ENCODE data around the gene ATG9B. TPM values are rescaled to one million over a fixed set of nuclear protein-coding genes. Genes with fewer than 3 reads are reported as not detected.

The ATG9B gene
- total and polyA plus RNA-seq, 2 of the 13 experiments (the other 11 are each of a cell fraction or from before 2014, with no cell fraction given), result 0.24 TPM; not detected in 1

GRCh38 chr7:151012031-151012692 is 12.1 kb downstream of the ATG9B start (continued):
- TF ChIP-seq ARID5B (CRISPR knock-in tag; IDR thresholded peaks at IDR 0.05), result peak; percentile 37
- TF ChIP-seq RAD51 (IDR thresholded peaks at IDR 0.05; ENCODE audit: borderline replicate concordance), result no peak
- no peak for TF ChIP-seq MNT (IDR thresholded peaks at IDR 0.05)
- TF ChIP-seq ATF7 (IDR thresholded peaks at IDR 0.05), result no peak
- TF ChIP-seq ATF7 (CRISPR knock-in tag; IDR thresholded peaks at IDR 0.05), result no peak
- 0 out of 2 replicates have a peak, but pooled peaks have one; percentile 16 for TF ChIP-seq NRL (CRISPR knock-in tag; IDR thresholded peaks at IDR 0.05; ENCODE audit: borderline replicate concordance)
- peak; percentile 41; the same call in 1 of the 2 replicates for TF ChIP-seq RARA (CRISPR knock-in tag; IDR thresholded peaks at IDR 0.05)
- 0 out of 2 replicates have a peak, but pooled peaks have one; percentile 5 for TF ChIP-seq FOXA3 (CRISPR knock-in tag; IDR thresholded peaks at IDR 0.05)
- TF ChIP-seq NR2C2 (CRISPR knock-in tag; IDR thresholded peaks at IDR 0.05; ENCODE audit: borderline replicate concordance), result no peak
- TF ChIP-seq POLR2G (IDR thresholded peaks at IDR 0.05; ENCODE audit: low read depth, low read length), result peak; percentile 57; the same call in 1 of the 2 replicates
- TF ChIP-seq ZBTB40 (IDR thresholded peaks at IDR 0.05), result no peak
- no peak for TF ChIP-seq ZBTB40 (CRISPR knock-in tag; IDR thresholded peaks at IDR 0.05)
- TF ChIP-seq ZNF598 (CRISPR knock-in tag; IDR thresholded peaks at IDR 0.05; ENCODE audit: borderline replicate concordance), result peak; percentile 38; the same call in 1 of the 2 replicates
